ENCODE measurements around the gene ARHGEF17. TPM values are rescaled to one million over a fixed set of nuclear protein-coding genes. Genes with fewer than 3 reads are reported as not detected.

The ARHGEF17 gene
- total RNA-seq, 2 experiments from 2014 or later = 0.07 to 0.41 TPM

DNA sequence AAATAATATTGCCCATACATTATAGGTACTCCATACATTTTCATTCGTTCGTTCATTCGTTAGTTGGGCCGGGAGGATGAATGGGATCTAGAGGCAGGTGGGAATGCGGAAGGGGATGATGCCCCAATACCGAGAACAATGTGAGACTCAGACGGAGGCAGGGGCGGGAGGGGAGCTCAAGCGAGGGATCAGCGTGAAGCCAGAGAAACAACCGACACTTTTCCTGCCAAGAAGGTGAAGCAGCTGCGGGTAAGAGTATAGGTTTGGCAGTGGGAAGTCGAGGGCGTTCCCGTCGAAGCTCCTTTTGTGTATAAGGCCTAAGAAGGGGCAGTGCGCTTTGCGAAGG, 1.1 kb upstream of the ARHGEF17 start:
- peaks cover 6% of the 10 kb centered on the region for H3K4me1 Mint-ChIP-seq (ENCODE audit: low read depth)
- ATAC-seq = no peak
- peak overlapping the region; percentile 78 for H3K4me3 Mint-ChIP-seq
- TF ChIP-seq, protein P1, sequence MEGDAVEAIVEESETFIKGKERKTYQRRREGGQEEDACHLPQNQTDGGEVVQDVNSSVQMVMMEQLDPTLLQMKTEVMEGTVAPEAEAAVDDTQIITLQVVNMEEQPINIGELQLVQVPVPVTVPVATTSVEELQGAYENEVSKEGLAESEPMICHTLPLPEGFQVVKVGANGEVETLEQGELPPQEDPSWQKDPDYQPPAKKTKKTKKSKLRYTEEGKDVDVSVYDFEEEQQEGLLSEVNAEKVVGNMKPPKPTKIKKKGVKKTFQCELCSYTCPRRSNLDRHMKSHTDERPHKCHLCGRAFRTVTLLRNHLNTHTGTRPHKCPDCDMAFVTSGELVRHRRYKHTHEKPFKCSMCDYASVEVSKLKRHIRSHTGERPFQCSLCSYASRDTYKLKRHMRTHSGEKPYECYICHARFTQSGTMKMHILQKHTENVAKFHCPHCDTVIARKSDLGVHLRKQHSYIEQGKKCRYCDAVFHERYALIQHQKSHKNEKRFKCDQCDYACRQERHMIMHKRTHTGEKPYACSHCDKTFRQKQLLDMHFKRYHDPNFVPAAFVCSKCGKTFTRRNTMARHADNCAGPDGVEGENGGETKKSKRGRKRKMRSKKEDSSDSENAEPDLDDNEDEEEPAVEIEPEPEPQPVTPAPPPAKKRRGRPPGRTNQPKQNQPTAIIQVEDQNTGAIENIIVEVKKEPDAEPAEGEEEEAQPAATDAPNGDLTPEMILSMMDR (IDR thresholded peaks at IDR 0.05) = no peak
- no peaks in the 10 kb centered on the region for H3K9me3 Mint-ChIP-seq
- intact Hi-C loops (cut with micrococcal nuclease) = loop anchor here (2.0 kb wide), 1 partner anchor 30 kb away; no protein-coding TSS in a partner anchor
- no peak for DNase-seq
- H3K27ac Mint-ChIP-seq = no peak overlapping the region
- POLR2A ChIA-PET = interaction anchor here (0.6 to 1.3 kb wide), 6 partner anchors 12 to 29 kb away, joined by 3 to 5 read pairs (median 4); no protein-coding TSS in a partner anchor
- H3K36me3 Mint-ChIP-seq (ENCODE audit: low read depth) = no peaks in the 10 kb centered on the region
- CTCF ChIA-PET = interaction anchor here (0.6 to 6.6 kb wide), 29 partner anchors 9 to 444 kb away, joined by 3 to 123 read pairs (median 4); partner anchors contain the start of gene RELT
- H3K27me3 Mint-ChIP-seq = peaks cover 16% of the 10 kb centered on the region

DNA sequence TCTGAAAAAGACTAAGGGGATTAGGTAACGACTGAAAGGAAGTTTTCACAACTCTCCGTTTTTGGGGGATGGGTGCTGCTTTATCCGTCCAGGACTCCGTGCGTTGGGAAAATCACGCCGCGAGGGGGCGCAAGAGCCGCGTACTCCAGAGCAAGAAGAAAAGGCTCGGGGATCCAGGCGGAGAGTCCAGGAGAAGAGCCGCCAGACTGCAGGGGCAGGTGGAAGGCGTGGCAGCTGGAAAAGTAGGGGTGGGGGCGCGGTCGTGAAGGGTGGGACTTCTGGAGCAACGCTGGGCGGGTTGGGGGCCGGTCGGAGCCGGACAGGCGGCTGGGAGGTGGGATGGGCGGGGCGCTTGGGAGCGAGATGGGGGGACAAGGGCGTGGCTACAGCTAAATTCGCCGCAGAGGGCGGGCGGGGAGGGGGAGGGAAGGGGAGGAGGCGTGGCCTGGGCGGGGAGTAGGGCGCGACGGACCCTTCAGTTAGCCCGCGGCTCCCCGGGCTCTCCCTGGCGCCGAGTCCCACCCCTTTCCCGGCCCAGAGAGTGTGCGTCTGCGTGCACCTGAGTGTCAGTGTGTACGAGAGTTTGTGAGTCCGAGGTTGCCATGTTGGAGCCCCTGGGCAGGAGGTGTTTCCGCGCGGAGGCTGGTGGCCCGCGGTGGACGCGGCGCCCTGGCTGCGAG, 613 bp upstream of the ARHGEF17 start:
- H3K27ac Mint-ChIP-seq = no peak overlapping the region
- ChIA-PET CTCF (interaction anchor here (0.6 to 6.6 kb wide), 34 partner anchors 9 to 447 kb away, joined by 3 to 123 read pairs (median 4); partner anchors contain the start of gene RELT), POLR2A (interaction anchor here (0.6 to 1.3 kb wide), 6 partner anchors 12 to 28 kb away, joined by 3 to 5 read pairs (median 4); no protein-coding TSS in a partner anchor)
- H3K4me3 Mint-ChIP-seq = peak overlapping the region; percentile 78
- no peaks in the 10 kb centered on the region for H3K9me3 Mint-ChIP-seq
- peaks cover 6% of the 10 kb centered on the region for H3K4me1 Mint-ChIP-seq (ENCODE audit: low read depth)
- ATAC-seq (peak; percentile 81), DNase-seq (peak; percentile 97)
- peaks cover 16% of the 10 kb centered on the region for H3K27me3 Mint-ChIP-seq
- intact Hi-C loops (cut with micrococcal nuclease) = loop anchor here (2.0 kb wide), 1 partner anchor 29 kb away; no protein-coding TSS in a partner anchor
- H3K36me3 Mint-ChIP-seq (ENCODE audit: low read depth) = no peaks in the 10 kb centered on the region
- TF ChIP-seq, protein P1 (IDR thresholded peaks at IDR 0.05) = peak; percentile 62

DNA sequence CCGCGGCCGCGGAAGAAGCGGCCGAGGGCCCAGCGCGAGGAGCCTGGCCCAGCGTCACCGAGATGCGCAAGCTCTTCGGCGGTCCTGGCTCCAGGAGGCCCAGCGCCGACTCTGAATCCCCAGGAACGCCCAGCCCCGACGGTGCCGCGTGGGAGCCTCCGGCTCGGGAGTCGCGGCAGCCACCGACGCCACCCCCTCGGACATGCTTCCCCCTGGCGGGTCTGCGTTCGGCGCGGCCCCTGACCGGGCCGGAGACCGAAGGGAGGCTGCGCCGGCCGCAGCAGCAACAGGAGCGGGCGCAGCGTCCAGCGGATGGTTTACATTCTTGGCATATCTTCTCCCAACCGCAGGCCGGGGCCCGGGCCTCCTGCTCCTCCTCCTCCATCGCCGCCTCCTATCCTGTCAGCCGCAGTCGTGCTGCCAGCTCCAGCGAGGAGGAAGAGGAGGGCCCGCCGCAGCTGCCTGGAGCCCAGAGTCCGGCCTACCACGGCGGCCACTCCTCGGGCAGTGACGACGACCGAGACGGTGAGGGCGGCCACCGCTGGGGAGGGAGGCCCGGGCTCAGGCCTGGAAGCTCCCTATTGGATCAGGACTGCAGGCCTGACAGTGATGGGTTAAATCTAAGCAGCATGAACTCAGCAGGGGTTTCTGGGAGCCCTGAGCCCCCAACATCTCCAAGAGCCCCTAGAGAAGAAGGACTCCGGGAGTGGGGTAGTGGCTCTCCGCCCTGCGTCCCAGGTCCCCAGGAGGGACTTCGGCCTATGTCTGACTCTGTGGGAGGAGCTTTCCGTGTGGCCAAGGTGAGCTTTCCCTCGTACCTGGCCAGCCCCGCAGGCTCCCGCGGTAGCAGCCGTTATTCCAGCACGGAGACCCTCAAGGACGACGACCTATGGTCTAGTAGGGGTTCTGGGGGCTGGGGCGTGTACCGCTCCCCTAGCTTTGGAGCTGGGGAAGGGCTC, 1.2 kb downstream of the ARHGEF17 start:
- intact Hi-C loops (cut with micrococcal nuclease) = no loop called here
- peaks cover 12% of the 10 kb centered on the region for H3K27me3 Mint-ChIP-seq
- no peak overlapping the region for H3K27ac Mint-ChIP-seq
- no peak for ATAC-seq
- ChIA-PET POLR2A (interaction anchor here (1.3 to 1.4 kb wide), 2 partner anchors 12 to 21 kb away, joined by 3 read pairs; no protein-coding TSS in a partner anchor), CTCF (interaction anchor here (1.0 to 6.6 kb wide), 5 partner anchors 9 to 41 kb away, joined by 3 to 123 read pairs (median 4); no protein-coding TSS in a partner anchor)
- H3K9me3 Mint-ChIP-seq = no peaks in the 10 kb centered on the region
- H3K4me1 Mint-ChIP-seq (ENCODE audit: low read depth) = peaks cover 6% of the 10 kb centered on the region
- TF ChIP-seq, protein P1 (IDR thresholded peaks at IDR 0.05) = no peak
- H3K4me3 Mint-ChIP-seq = no peak overlapping the region
- H3K36me3 Mint-ChIP-seq (ENCODE audit: low read depth) = no peaks in the 10 kb centered on the region
- DNase-seq = no peak

DNA sequence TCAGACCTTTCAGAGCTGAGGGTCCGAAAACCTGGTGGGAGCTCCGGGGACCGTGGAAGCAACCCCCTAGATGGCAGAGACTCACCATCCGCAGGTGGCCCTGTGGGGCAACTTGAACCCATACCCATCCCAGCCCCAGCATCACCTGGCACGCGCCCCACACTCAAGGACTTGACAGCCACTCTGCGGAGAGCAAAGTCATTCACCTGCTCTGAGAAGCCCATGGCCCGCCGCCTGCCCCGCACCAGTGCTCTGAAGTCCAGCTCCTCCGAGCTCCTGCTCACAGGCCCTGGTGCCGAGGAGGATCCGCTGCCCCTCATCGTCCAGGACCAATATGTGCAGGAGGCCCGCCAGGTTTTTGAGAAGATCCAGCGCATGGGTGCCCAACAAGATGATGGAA, 2.0 kb downstream of the ARHGEF17 start:
- ATAC-seq (no peak), DNase-seq (no peak)
- H3K9me3 Mint-ChIP-seq = no peaks in the 10 kb centered on the region
- ChIA-PET CTCF (interaction anchor here (6.6 kb wide), 1 partner anchor 25 kb away, joined by 123 read pairs; no protein-coding TSS in a partner anchor), POLR2A (no interaction called here)
- H3K27ac Mint-ChIP-seq = no peak overlapping the region
- H3K36me3 Mint-ChIP-seq (ENCODE audit: low read depth) = no peaks in the 10 kb centered on the region
- intact Hi-C loops (cut with micrococcal nuclease) = no loop called here
- no peak overlapping the region for H3K4me3 Mint-ChIP-seq
- H3K4me1 Mint-ChIP-seq (ENCODE audit: low read depth) = peaks cover 6% of the 10 kb centered on the region
- TF ChIP-seq, protein P1 (IDR thresholded peaks at IDR 0.05) = no peak
- peaks cover 12% of the 10 kb centered on the region for H3K27me3 Mint-ChIP-seq
